HG02852 (cell line): ENCODE data around the gene RNF208.

Source experiments
- ATAC-seq: cut with Tn5 transposase; IDR thresholded peaks from one replicate; pipeline ENCODE4 v1.9.1; 2021; ENCODE audit warnings: mild to moderate bottlenecking, moderate library complexity; ENCODE audit not compliant: unreplicated experiment

The RNF208 gene

DNA sequence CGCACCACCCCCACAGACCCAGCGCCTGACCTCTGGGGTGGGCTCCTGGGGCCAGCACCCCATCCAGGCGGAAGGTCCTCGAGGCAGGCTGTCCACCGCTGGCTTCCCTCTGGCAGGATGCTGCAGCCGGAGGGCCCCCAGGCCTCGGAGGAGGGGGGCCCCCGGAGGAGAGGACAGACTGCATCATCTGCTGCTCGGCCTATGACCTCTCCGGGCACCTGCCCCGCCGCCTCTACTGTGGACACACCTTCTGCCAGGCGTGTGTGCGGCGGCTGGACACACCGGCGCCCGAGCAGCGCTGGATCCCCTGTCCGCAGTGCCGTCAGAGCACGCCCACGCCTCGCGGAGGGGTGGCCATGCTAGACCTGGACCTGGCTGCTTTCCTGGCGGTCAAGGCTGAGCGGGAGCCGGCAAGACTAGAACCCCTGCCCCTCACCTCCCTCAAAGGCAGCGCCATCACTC, 6.5 kb upstream of the RNF208 start:
- no peak for ATAC-seq

GRCh38 chr9:137227853-137228505, 5.9 kb upstream of the RNF208 start:
- no peak for ATAC-seq

- ATAC-seq, result no peak
Observed at GRCh38 chr9:137227054-137227852, 5.2 kb upstream of the RNF208 start, which contains the start of gene RNF224. Gene RNF224, plus strand, starts transcription at chr9:137227502. Its CDS starts 834 bp downstream, at chr9:137228336.

DNA sequence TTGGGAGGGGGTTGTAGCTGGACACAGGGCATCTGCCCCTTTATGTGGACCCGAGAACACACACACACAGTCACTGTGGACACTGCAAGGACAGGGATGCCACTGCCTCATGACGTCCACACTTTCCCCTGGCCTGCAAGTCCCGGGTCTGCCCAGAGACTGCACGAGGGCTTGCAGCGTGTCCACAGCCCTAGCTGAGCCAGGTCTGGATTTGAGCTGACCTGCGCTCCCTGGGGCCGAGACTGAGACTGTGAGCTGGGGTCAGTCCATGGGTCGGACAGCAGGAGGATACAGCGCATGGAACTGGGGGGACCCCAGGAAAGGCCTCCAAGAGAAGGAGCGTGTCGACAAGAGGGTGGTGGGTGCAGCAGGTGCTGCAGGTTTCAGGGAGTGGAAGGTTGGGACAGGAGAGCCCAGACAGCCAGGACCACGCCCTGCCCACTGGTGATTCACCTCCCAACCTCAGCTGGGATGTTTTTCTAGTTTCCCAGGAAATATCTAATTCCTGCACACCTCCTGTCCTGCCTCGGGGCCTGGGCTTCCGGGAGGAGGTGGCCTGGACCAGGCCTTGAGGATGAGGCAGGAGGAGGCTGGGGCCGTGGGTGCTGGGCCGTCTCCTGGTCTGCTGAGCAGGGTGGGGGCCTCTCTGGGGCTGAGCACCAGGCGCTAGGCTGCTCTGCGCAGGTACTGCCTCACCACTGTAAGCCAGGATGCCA, 4.5 kb upstream of the RNF208 start:
- no peak for ATAC-seq

DNA sequence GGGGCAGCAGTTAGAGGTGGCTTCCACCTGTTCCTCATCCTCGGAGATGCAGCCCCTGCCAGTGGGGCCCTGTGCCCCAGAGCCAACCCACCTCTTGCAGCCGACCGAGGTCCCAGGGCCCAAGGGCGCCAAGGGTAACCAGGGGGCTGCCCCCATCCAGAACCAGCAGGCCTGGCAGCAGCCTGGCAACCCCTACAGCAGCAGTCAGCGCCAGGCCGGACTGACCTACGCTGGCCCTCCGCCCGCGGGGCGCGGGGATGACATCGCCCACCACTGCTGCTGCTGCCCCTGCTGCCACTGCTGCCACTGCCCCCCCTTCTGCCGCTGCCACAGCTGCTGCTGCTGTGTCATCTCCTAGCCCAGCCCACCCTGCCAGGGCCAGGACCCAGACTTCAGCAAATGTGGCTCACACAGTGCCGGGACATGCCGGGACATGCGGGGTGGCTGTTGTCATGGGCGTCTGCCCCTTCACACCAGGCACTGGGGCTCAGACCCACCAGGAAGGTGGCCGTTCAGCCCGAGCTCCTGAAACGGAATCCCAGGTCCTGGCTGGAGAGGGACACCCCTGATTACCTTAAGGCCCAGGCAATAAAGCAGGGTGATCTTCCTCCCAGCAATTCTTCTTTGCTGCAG, 3.8 kb upstream of the RNF208 start:
- ATAC-seq, result no peak

DNA sequence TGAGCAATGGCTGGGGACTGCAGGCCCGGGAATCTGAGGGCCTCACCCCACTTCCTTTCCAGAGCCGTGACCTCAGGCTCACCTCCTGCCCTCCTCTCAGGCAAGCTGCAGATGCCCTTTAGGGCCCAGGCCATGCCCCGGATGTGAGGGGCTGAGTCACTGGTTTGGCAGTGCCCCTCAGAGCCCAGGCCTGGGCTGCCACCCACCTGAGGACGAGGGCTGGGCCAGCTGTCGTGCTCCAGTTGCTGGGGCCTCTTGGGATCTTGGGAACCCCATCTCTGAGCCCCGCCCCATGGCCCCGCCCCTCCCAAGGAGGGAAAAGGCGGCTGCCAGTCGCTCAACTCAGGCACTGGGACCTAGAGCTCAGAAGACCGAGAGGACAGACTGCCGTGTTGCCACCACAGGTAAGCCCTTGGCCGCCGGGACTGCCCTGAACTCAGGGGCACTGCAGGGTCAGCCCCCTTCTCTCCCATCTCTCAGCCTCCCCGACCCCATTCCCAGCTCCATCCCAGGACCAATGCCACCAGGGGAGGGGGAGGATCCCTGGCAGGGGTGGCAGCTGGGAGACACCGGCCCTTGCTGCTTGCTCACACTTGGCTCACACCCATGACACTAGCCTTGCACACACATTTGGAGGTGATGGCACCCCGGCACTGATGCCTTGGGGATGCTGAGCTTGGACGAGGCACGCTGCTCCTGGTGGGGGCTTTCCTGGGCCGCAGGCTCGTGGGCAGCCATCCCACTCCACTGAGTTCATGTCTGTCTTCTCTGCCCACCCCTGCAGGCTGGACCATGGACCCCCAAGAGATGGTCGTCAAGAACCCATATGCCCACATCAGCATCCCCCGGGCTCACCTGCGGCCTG, 3.0 kb upstream of the RNF208 start, which contains the start of gene CYSRT1:
Gene CYSRT1, plus strand, starts transcription at position 345 of the 865 bp plus-strand sequence. Its CDS starts 448 bp downstream, at position 793.
- no peak for ATAC-seq

GRCh38 chr9:137223078-137223970, 1.3 kb upstream of the RNF208 start:
- ATAC-seq, result peak; percentile 58

GRCh38 chr9:137221506-137222111, 431 bp downstream of the RNF208 start:
- no peak for ATAC-seq

DNA sequence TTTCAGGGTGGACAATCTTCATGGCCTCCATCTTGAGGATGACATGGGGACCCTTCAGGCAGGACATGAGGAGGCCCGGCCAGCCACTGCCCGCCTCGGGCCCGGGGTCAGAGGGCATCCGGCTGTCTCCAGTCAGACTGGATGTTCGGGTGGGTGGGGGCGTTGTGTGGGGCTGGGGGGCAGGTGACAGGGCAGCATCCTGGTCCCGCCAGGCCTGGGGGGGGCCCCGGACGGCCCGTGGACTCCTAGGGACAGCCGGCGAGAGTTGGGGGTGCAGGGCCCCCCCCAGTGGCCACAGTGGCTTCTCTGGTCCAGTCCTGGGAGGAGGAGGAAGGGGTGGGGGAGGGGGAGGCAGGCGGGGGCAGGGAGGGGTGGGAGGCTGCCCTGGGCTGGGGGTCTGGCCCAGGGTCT, 940 bp downstream of the RNF208 start:
- no peak for ATAC-seq

GRCh38 chr9:137220317-137221094, 1.5 kb downstream of the RNF208 start:
- ATAC-seq, result no peak

DNA sequence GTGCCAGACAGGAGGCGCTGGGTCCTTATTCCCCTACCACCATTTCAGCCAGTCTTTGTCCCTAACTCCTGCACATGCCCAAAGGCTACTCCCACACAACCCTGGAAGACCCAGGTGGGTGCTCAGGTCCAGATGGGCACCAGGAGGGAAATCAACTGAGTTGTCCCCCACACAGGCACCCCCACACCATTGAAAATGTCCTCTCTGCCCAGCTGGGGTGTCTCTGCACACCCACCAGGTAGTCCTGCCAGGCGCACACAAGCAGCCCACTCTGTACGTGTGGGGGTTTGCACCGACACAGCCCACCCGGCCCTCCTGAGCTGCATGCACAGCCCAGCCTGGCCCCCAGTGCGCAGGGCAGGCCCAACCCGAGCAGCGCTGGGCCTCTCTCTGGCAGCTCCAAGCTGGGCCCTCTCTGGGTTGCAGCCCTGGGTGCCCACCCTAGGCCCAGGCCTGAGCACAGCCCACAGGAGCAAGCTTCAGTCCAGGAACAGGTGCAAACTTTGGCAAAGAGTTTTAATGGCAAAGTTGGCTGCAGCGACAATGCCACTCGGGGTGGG, 2.2 kb downstream of the RNF208 start:
- ATAC-seq, result no peak

DNA sequence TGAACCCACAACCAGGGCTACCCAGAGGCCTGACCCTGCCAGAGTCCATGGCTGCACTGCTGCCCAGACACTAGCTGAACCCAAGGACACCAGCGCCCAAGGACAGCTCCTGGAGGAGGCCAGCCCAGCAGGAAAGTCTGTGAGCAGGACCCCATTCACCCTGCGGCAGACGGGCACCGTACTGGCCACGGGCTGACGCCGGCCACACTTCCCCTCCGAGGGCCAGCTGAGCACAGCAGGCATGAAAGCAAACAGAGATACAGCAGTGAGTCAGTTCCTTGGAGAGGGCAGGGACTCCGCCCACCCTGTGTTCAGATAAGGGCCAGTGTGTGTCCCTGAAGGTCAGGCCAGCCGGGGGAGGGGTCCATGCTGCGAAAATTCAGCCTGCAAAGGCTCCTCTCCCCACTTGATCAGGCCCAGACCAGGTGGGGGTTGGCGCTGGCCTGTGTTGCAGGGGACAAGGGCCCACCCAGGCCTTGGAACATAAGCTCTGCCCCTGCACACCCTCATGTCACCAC, 3.2 kb downstream of the RNF208 start:
- no peak for ATAC-seq

- no peak for ATAC-seq
Observed at GRCh38 chr9:137218212-137218753, 3.8 kb downstream of the RNF208 start.

GRCh38 chr9:137217276-137218211, 4.5 kb downstream of the RNF208 start:
- no peak for ATAC-seq

GRCh38 chr9:137216188-137216965, 5.7 kb downstream of the RNF208 start:
- ATAC-seq, result no peak
